HG03196 (cell line): ENCODE data around the gene OTUD5.
"Not testable (repeated sequence)": the region's sequence is repeated elsewhere in the genome, so short reads cannot be mapped to it uniquely, and the experiment has no call there.

Experiments used
- ATAC-seq: cut with Tn5 transposase; IDR thresholded peaks from one replicate; pipeline ENCODE4 v1.9.1; 2021; ENCODE audit not compliant: unreplicated experiment

OTUD5 gene

DNA sequence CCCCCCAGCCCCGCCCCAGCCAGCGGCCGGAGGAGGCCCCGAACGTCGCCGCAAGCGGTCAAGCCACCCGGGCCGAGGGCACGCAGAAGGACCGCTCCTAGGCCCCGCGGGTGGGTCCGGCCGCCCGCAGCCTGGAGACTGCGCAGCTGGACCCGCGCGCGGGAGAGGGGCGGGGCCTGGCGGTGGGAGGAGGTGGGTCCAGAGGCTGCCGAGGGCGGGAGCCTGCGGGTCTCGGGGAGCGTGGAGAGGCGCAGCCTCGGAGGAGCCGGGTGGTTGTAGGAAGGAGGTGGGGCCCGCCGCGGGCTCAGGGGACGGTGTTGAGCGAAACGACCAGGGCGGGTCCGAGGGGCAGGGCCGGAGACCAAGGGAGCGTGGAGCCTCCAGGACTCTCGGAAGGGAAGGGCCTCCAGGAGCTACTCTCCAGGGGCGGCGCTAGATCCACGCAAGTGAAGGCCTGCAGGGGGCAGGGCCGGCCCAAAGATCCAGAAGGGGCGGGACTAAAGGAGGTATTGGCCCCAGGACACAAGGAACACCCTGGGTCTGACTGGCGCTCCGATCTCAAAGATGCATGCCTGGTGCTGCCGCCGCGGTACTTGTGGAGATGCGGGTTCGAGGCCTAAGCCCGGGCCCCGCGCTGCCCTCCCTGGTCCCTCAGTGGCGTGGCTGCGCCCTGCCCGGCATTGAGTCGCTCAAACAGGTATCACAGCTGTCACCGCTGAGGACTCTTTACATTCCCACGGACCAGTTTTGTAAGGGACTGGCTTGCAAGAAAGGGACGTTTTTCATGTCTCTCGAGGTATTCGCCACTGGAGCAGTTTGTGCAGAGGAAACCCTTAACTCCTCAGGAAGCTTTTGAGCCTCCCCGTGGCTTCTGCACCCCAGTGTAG is 65.8 kb downstream of the OTUD5 start:
- ATAC-seq = peak; percentile 75

DNA sequence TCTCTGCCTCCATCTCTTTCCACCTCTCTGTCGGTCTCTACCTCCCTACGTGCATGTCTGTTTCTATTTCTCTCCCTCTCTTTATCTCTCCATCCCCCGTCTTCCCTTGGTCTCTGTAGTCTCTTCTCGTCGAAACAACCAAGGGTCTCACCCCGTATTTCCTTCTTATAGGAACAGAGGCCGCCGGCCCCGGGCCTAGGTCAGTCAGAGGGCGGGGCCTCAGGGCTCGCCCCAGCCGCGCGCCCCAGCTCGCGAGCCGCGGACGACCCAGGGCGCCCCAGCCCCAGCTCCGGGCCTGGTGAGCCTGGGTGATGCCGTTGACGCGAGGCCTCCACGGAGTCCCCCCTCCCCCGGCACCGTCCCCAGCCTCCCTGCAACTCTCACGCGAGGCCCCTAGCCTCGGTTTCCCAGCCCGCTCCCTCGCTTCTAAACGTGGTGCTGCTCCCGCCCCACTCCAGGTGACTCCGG is 66.4 kb downstream of the OTUD5 start:
- ATAC-seq = peak; percentile 31

- no peak for ATAC-seq
Measured at GRCh38 chrX:48890296-48890925, 67.0 kb downstream of the OTUD5 start.

GRCh38 chrX:48886586-48886985 is 70.8 kb downstream of the OTUD5 start:
- not testable (repeated sequence) for ATAC-seq

DNA sequence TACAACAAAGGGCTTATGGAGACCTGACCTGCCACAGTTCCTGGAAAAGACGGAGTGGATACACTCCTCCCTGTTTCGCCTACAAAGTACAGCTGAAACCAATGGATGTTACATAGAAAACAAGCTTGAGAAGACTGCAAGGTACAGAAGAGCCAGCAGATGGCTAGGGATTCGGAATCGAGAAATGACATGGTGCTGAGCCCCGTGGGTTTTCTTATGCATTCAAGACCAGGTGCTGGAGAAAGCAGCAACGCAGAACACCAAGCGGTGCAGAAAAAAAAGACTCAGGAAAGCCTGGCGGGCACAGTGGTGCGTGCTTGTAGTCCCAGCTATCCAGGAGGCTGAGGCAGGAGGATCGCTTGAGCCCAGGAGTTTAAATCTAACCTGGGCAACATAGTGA is 73.7 kb downstream of the OTUD5 start:
- no peak for ATAC-seq

DNA sequence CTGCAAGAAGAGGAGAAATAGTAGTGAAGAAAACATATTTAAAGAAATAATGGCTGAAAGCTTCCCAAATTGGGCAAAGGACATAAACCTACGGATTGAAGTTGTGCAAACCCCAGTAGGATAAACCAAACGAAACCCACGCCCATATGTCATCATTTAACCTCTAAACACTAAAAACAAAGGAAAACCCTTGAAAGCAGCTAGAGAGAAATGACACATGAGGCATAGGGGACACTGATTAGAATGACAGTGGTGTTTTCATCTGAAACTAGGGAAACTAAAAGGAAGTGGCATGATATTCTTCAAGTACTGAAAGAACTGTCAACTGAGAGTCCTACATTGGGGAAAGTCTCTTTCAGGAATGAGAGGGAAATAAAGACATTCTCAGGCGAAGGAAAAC is 80.5 kb downstream of the OTUD5 start:
- ATAC-seq = not testable (repeated sequence)
